ENCODE measurements around the gene GPHA2. TPM values are rescaled to one million over a fixed set of nuclear protein-coding genes. Genes with fewer than 3 reads are reported as not detected.

The GPHA2 gene
- total RNA-seq, 1 donor from 2014 or later, result 0.85 TPM

DNA sequence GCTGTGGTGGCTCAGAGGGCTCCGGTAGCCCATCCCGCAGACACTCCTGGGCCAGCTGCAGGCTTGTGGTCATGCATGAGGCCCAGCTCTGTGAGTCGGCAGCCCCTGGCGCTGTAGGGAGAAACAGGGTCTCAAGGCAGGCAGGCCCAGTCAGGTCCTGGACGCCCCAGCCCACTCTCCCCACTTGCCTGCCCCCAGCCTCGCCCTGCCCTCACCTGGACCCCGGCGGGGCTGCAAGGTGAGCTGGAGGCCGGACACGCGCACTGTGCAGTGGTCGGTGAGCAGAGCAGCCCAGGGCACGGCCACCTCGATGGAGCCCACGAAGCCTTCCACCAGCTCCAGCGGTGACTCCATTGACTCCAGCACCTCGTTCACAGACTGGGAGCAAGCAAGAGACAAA lies 21.6 kb downstream of the GPHA2 start:
- H3K36me3 Mint-ChIP-seq, result no peaks in the 10 kb centered on the region
- DNase-seq (ENCODE audit: extremely low spot score, unreplicated experiment), result no peak
- peak overlapping the region; percentile 46 for H3K4me3 Mint-ChIP-seq
- H3K27me3 Mint-ChIP-seq, result no peaks in the 10 kb centered on the region
- peaks cover 13% of the 10 kb centered on the region for H3K4me1 Mint-ChIP-seq (ENCODE audit: unreplicated experiment)
- TF ChIP-seq CTCF (conservative IDR thresholded peaks at IDR 0.05), result no peak
- H3K9me3 Mint-ChIP-seq, result no peaks in the 10 kb centered on the region
- H3K27ac Mint-ChIP-seq, result no peak overlapping the region

- no peak for DNase-seq (ENCODE audit: extremely low spot score, unreplicated experiment)
- Mint-ChIP-seq H3K4me3 (no peak overlapping the region), H3K9me3 (no peaks in the 10 kb centered on the region), H3K27me3 (no peaks in the 10 kb centered on the region), H3K36me3 (no peaks in the 10 kb centered on the region), H3K27ac (no peak overlapping the region), H3K4me1 (ENCODE audit: unreplicated experiment) (peaks cover 13% of the 10 kb centered on the region)
- no peak for TF ChIP-seq CTCF (conservative IDR thresholded peaks at IDR 0.05)
Measured at GRCh38 chr11:64913171-64913727, 22.4 kb downstream of the GPHA2 start.

DNA sequence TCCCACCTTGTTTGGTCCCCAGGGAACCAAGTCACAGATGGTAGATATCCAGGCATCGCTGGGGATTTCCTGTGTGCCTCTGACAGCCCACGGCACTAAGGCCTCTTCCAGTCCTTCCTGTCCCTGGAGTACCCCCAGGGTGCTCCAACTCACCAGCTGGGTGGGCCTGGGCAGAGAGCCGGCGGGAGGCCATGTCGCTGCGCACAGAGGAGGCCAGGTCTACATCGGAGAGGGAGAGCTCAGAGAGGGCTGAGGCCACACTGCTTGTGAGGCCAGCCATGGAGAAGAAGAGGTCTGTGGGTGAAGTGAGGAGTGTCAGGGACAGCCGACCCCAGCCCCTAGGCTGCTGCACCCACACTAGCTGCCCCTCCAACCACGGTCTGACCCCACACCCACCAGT lies 24.0 kb downstream of the GPHA2 start:
- Mint-ChIP-seq H3K27ac (no peak overlapping the region), H3K4me3 (no peak overlapping the region)

DNA sequence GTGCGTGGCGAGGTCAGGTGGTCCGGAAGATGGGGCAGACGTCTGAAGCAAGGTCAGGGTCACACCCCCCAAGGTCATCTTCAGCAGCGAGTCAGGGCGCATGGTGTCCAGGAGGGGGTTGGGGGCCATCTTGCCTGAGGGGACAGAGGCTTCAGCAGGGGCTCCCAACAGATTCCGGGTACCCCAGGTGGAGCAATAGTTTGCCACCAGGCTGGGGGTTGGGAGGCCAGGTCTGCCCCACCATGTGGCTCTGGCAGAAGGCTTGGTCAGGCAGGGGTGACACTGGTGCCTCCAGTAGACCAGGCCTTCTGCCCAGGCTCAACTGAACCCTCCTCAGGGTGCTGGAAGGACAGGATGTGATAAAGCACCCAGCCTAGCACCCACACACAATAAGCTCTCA lies 24.6 kb downstream of the GPHA2 start:
- peaks cover 4% of the 10 kb centered on the region for H3K4me1 Mint-ChIP-seq (ENCODE audit: unreplicated experiment)
- no peak for TF ChIP-seq CTCF (conservative IDR thresholded peaks at IDR 0.05)
- H3K27me3 Mint-ChIP-seq, result no peaks in the 10 kb centered on the region
- H3K9me3 Mint-ChIP-seq, result no peaks in the 10 kb centered on the region
- DNase-seq (ENCODE audit: extremely low spot score, unreplicated experiment), result no peak
- peaks cover 4% of the 10 kb centered on the region for H3K36me3 Mint-ChIP-seq
- no peak overlapping the region for H3K4me3 Mint-ChIP-seq
- no peak overlapping the region for H3K27ac Mint-ChIP-seq

More for the DNA sequence above, 24.0 kb downstream of the GPHA2 start:
- Mint-ChIP-seq H3K4me1 (ENCODE audit: unreplicated experiment) (peaks cover 4% of the 10 kb centered on the region), H3K9me3 (no peaks in the 10 kb centered on the region), H3K36me3 (peaks cover 4% of the 10 kb centered on the region), H3K27me3 (no peaks in the 10 kb centered on the region)
- DNase-seq (ENCODE audit: extremely low spot score, unreplicated experiment), result no peak
- TF ChIP-seq CTCF (conservative IDR thresholded peaks at IDR 0.05), result no peak

GRCh38 chr11:64910451-64911093 lies 25.1 kb downstream of the GPHA2 start:
- TF ChIP-seq CTCF (conservative IDR thresholded peaks at IDR 0.05), result no peak
- H3K4me3 Mint-ChIP-seq, result no peak overlapping the region
- no peak for DNase-seq (ENCODE audit: extremely low spot score, unreplicated experiment)
- no peak overlapping the region for H3K27ac Mint-ChIP-seq
- peaks cover 4% of the 10 kb centered on the region for H3K36me3 Mint-ChIP-seq
- H3K4me1 Mint-ChIP-seq (ENCODE audit: unreplicated experiment), result no peaks in the 10 kb centered on the region
- H3K9me3 Mint-ChIP-seq, result no peaks in the 10 kb centered on the region
- no peaks in the 10 kb centered on the region for H3K27me3 Mint-ChIP-seq

Measured in type B pancreatic cell (in vitro differentiated cells).